NT2/D1 (cell line): ENCODE data around the gene SLC48A1.

Source experiments
- SUZ12 ChIP-seq: IDR thresholded peaks from 2 replicates; pipeline ENCODE4 v1.6.1; 2011; ENCODE audit not compliant: insufficient read length, insufficient read depth; ENCODE audit errors: extremely low read depth
- YY1 ChIP-seq: IDR thresholded peaks from 2 replicates; pipeline ENCODE4 v1.6.1; 2011; ENCODE audit not compliant: insufficient read length, insufficient read depth
- ZNF274 ChIP-seq: IDR thresholded peaks from 2 replicates; pipeline ENCODE4 v1.6.1; 2011; ENCODE audit warnings: mild to moderate bottlenecking, low read depth, low read length

GRCh38 chr12:47739979-47740378, 33.1 kb upstream of the SLC48A1 start:
- TF ChIP-seq YY1 (no peak), SUZ12 (no peak), ZNF274 (no peak)
